ENCODE measurements around the gene RPS6KA2.

RPS6KA2 gene

GRCh38 chr6:166417285-166417691, 209.8 kb downstream of the RPS6KA2 start:
- no peak for DNase-seq (ENCODE audit: low spot score)
- TF ChIP-seq, protein P1, sequence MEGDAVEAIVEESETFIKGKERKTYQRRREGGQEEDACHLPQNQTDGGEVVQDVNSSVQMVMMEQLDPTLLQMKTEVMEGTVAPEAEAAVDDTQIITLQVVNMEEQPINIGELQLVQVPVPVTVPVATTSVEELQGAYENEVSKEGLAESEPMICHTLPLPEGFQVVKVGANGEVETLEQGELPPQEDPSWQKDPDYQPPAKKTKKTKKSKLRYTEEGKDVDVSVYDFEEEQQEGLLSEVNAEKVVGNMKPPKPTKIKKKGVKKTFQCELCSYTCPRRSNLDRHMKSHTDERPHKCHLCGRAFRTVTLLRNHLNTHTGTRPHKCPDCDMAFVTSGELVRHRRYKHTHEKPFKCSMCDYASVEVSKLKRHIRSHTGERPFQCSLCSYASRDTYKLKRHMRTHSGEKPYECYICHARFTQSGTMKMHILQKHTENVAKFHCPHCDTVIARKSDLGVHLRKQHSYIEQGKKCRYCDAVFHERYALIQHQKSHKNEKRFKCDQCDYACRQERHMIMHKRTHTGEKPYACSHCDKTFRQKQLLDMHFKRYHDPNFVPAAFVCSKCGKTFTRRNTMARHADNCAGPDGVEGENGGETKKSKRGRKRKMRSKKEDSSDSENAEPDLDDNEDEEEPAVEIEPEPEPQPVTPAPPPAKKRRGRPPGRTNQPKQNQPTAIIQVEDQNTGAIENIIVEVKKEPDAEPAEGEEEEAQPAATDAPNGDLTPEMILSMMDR (IDR thresholded peaks at IDR 0.05; ENCODE audit: extremely low read depth, insufficient read depth, missing control alignments): no peak
- in situ Hi-C loops (cut with MboI; ENCODE audit: low pct_unique_long_range_greater_than_20kb, low sequenced_read_pairs, unreplicated experiment): no loop called here

DNA sequence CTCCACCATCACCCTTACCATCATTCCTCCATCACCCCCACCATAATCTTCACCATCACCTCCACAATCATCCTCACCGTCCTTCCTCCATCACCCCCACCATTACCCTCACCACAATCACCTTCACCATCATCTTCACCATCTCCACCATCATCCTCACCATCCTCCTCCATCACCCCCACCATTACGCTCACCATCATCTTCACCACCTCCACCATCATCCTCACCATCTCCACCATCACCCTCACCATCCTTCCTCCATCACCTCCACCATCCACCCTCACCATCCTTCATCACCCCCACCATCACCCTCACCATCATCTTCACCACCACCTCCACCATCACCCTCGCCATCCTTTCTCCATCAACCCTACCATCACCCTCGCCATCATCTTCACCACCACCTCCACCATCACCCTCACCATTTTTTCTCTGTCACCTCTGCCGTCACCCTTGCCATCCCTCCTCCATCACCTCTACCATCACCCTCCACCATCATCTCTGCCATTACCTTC, 211.2 kb downstream of the RPS6KA2 start:
- in situ Hi-C loops (cut with MboI; ENCODE audit: low pct_unique_long_range_greater_than_20kb, low sequenced_read_pairs, unreplicated experiment): no loop called here
- TF ChIP-seq, protein P1 (IDR thresholded peaks at IDR 0.05; ENCODE audit: extremely low read depth, insufficient read depth, missing control alignments): no peak

DNA sequence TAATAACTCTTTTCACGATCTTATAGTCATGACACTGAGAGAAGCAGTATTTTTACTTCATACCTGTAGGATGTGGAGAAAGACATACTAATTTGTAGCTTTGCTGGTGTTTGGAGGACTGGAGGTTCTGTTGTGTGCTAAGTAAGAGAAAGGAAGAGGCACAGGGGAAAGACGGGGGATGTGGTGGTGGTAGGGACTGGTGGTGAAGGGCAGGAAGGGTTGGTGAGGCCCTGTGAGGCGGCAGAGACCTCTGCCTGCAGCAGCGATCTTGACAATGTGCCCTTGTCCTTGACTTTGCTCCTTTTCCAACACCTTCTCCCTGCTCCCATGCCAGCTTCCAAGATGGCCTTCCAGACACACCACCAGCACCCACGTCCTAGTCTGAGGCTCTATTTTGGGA, 211.7 kb downstream of the RPS6KA2 start:
- in situ Hi-C loops (cut with MboI; ENCODE audit: low pct_unique_long_range_greater_than_20kb, low sequenced_read_pairs, unreplicated experiment): no loop called here
- TF ChIP-seq, protein P1 (IDR thresholded peaks at IDR 0.05; ENCODE audit: extremely low read depth, insufficient read depth, missing control alignments): no peak
- no peak for DNase-seq (ENCODE audit: low spot score)

More for the DNA sequence above, 211.2 kb downstream of the RPS6KA2 start:
- no peak for DNase-seq (ENCODE audit: low spot score)

- in situ Hi-C loops (cut with MboI; ENCODE audit: low pct_unique_long_range_greater_than_20kb, low sequenced_read_pairs, unreplicated experiment): no loop called here
- no peak for DNase-seq (ENCODE audit: low spot score)
- TF ChIP-seq, protein P1 (IDR thresholded peaks at IDR 0.05; ENCODE audit: extremely low read depth, insufficient read depth, missing control alignments): no peak
Measured at GRCh38 chr6:166413491-166413951, 213.5 kb downstream of the RPS6KA2 start.

DNA sequence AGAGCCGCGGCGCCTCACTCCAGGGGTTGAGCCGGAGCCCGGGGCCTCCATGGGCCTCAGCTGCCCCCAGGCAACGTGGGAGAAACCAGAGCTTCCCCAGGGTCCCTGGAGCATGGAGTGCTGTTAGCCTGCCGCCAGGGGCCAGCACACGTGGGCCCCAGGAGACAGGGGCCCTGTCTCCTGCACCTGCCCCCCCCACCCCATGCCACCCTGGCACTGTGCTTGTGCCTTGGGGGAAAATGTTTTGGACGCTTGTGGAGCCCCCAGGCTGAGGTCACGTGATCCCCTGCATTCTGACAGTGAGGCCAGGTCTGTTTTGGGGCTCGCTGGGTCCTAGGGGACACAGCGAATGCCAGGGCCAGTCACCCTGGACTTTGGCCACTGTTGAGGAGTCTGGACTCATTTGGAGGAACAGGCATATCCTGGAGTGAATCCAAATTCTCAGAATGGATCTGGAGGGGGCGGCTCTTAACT, 214.1 kb downstream of the RPS6KA2 start:
- TF ChIP-seq, protein P1 (IDR thresholded peaks at IDR 0.05; ENCODE audit: extremely low read depth, insufficient read depth, missing control alignments): no peak
- no peak for DNase-seq (ENCODE audit: low spot score)
- in situ Hi-C loops (cut with MboI; ENCODE audit: low pct_unique_long_range_greater_than_20kb, low sequenced_read_pairs, unreplicated experiment): no loop called here

- TF ChIP-seq, protein P1 (IDR thresholded peaks at IDR 0.05; ENCODE audit: extremely low read depth, insufficient read depth, missing control alignments): no peak
- DNase-seq (ENCODE audit: low spot score): no peak
- in situ Hi-C loops (cut with MboI; ENCODE audit: low pct_unique_long_range_greater_than_20kb, low sequenced_read_pairs, unreplicated experiment): no loop called here
Measured at GRCh38 chr6:166412156-166412910, 214.7 kb downstream of the RPS6KA2 start.

All from GM13977 (cell line).